K562 (cell line): Measurements from ENCODE around the gene SLC12A9. TPM values are rescaled to one million over a fixed set of nuclear protein-coding genes. Genes with fewer than 3 reads are reported as not detected.

Source experiments
- BRD9 ChIP-seq: fragments of 450-650 bp; IDR thresholded peaks from 2 replicates; pipeline ENCODE4 v1.6.1; 2018; ENCODE audit warnings: low read depth; ENCODE audit not compliant: partially characterized antibody
- HDAC2 ChIP-seq: fragments of 450-650 bp; IDR thresholded peaks from 2 replicates; pipeline ENCODE4 v1.6.1; 2016; ENCODE audit warnings: mild to moderate bottlenecking
- MCM3 ChIP-seq: fragments of 450-650 bp; IDR thresholded peaks from 2 replicates; pipeline ENCODE4 v1.6.1; 2016
- NCOA4 ChIP-seq: fragments of 450-650 bp; IDR thresholded peaks from 2 replicates; pipeline ENCODE4 v1.6.1; 2018; ENCODE audit warnings: mild to moderate bottlenecking; ENCODE audit not compliant: partially characterized antibody
- NCOR1 ChIP-seq: fragments of 450-650 bp; IDR thresholded peaks from 2 replicates; pipeline ENCODE4 v1.6.1; 2016; ENCODE audit warnings: mild to moderate bottlenecking, moderate library complexity
- NFIC ChIP-seq: fragments of 450-650 bp; IDR thresholded peaks from 2 replicates; pipeline ENCODE4 v1.6.1; 2017; ENCODE audit warnings: mild to moderate bottlenecking, inconsistent platforms
- OTX1 ChIP-seq: fragments of 450-650 bp; formaldehyde crosslinking; IDR thresholded peaks from 2 replicates; pipeline ENCODE4 v1.4.0; 2022; ENCODE audit warnings: mild to moderate bottlenecking
- RFX5 ChIP-seq: IDR thresholded peaks from 2 replicates; pipeline ENCODE4 v1.6.1; 2011; ENCODE audit warnings: low read depth, mild to moderate bottlenecking, improper control_type of control experiment, low read length
- SPI1 ChIP-seq: IDR thresholded peaks from 2 replicates; pipeline ENCODE4 v1.6.1; 2011; ENCODE audit warnings: low read depth, low read length, control low read depth, borderline replicate concordance
- YY1 ChIP-seq, 3 experiments: IDR thresholded peaks; 2 replicates each; pipeline ENCODE4 v1.6.1; 2011; ENCODE audit warnings: low read length in 2 of 3, mild to moderate bottlenecking in 2 of 3, moderate library complexity in 2 of 3, borderline replicate concordance in 1 of 3, control low read depth in 1 of 3, low read depth in 1 of 3; ENCODE audit not compliant: insufficient read depth in 3 of 3, insufficient replicate concordance in 2 of 3, control insufficient read depth in 1 of 3, insufficient read length in 1 of 3; ENCODE audit errors: extremely low read depth in 1 of 3
- polyA plus RNA-seq, 8 experiments: library from polyadenylated mRNA; depleted of rRNA in 4 of 8; stranded (reverse) in 5 of 8; unstranded in 3 of 8; fragments of >200 nt; fragmentation: Nextera tagmentation in 2 of 8; fragmentation: Illumina TruSeq in 1 of 8; extraction: Ambion mirVana in 2 of 8; extraction: Trizol in 1 of 8; gene quantifications; 2 replicates each; pipeline versions ENCODE4 v1.2.1 to v1.2.3, GENCODE V29; 2011 to 2014; ENCODE audit warnings: inconsistent platforms in 1 of 8, missing spikeins in 1 of 8
- total RNA-seq, 7 experiments: library from RNA; depleted of rRNA in 6 of 7; stranded (reverse); fragments of >200 nt in 6 of 7; fragmentation: Illumina TruSeq in 2 of 7; extraction: Trizol in 2 of 7; gene quantifications; 2 replicates each; pipeline versions ENCODE4 v1.2.1 to v1.2.3, GENCODE V29; 2011 to 2021; ENCODE audit warnings: low replicate concordance in 1 of 7
- TF ChIP-seq, protein P1 (sequence below): fragments of 200-600 bp; sonication (generic); IDR thresholded peaks from one replicate; pipeline ENCODE4 v1.6.1; 2012; ENCODE audit warnings: mild to moderate bottlenecking, low read depth, low read length, inconsistent platforms
- TF ChIP-seq, protein P2 (sequence below): fragments of 250-450 bp; sonication (Bioruptor Pico); IDR thresholded peaks from 2 replicates; pipeline ENCODE4 v1.9.0; 2021; ENCODE audit warnings: mild to moderate bottlenecking, inconsistent platforms

SLC12A9 gene
- total and polyA plus RNA-seq, 9 of the 15 experiments (the other 6 are each of a cell fraction or from before 2014, with no cell fraction given) = 0.06 to 20.2 (median 10.7) TPM

DNA sequence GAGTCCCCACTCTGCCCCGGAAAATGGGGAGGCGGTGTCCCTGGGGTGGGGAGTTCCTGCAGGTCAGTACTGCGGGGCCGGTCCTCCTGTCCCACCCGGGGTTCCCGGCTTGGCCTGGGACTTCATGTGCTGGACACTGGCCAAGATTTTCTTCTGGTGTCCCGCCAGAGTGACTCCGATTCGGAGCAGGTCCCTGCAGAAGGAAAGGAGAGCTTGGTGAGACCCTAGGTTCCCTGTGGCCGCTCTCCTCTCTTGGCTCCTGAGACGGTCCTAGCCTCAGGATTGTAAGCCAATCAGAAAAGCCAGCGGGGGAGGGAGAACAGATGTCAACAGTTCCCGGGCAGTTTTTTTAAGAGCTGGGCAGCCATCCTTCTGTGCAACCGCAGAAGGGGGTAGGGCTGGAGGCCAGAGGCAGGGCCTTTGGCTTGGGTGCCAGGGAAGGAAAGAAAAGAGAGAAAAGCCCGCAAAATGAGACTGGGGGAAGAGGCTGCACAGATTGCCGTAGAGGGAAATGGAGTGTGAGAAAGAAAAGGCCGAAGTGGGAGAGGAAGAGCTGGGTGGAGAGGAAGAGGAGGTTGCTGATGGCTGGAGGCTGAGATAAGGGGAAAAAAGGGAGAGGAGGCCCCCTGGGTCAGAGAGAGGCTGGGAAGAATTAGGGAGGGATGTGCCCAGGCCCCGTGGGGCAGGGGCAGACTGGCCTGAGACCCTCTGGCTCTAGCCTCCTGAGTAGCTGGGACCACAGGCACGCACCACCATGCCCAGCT is 48.9 kb upstream of the SLC12A9 start (continued):
- TF ChIP-seq, protein P1, sequence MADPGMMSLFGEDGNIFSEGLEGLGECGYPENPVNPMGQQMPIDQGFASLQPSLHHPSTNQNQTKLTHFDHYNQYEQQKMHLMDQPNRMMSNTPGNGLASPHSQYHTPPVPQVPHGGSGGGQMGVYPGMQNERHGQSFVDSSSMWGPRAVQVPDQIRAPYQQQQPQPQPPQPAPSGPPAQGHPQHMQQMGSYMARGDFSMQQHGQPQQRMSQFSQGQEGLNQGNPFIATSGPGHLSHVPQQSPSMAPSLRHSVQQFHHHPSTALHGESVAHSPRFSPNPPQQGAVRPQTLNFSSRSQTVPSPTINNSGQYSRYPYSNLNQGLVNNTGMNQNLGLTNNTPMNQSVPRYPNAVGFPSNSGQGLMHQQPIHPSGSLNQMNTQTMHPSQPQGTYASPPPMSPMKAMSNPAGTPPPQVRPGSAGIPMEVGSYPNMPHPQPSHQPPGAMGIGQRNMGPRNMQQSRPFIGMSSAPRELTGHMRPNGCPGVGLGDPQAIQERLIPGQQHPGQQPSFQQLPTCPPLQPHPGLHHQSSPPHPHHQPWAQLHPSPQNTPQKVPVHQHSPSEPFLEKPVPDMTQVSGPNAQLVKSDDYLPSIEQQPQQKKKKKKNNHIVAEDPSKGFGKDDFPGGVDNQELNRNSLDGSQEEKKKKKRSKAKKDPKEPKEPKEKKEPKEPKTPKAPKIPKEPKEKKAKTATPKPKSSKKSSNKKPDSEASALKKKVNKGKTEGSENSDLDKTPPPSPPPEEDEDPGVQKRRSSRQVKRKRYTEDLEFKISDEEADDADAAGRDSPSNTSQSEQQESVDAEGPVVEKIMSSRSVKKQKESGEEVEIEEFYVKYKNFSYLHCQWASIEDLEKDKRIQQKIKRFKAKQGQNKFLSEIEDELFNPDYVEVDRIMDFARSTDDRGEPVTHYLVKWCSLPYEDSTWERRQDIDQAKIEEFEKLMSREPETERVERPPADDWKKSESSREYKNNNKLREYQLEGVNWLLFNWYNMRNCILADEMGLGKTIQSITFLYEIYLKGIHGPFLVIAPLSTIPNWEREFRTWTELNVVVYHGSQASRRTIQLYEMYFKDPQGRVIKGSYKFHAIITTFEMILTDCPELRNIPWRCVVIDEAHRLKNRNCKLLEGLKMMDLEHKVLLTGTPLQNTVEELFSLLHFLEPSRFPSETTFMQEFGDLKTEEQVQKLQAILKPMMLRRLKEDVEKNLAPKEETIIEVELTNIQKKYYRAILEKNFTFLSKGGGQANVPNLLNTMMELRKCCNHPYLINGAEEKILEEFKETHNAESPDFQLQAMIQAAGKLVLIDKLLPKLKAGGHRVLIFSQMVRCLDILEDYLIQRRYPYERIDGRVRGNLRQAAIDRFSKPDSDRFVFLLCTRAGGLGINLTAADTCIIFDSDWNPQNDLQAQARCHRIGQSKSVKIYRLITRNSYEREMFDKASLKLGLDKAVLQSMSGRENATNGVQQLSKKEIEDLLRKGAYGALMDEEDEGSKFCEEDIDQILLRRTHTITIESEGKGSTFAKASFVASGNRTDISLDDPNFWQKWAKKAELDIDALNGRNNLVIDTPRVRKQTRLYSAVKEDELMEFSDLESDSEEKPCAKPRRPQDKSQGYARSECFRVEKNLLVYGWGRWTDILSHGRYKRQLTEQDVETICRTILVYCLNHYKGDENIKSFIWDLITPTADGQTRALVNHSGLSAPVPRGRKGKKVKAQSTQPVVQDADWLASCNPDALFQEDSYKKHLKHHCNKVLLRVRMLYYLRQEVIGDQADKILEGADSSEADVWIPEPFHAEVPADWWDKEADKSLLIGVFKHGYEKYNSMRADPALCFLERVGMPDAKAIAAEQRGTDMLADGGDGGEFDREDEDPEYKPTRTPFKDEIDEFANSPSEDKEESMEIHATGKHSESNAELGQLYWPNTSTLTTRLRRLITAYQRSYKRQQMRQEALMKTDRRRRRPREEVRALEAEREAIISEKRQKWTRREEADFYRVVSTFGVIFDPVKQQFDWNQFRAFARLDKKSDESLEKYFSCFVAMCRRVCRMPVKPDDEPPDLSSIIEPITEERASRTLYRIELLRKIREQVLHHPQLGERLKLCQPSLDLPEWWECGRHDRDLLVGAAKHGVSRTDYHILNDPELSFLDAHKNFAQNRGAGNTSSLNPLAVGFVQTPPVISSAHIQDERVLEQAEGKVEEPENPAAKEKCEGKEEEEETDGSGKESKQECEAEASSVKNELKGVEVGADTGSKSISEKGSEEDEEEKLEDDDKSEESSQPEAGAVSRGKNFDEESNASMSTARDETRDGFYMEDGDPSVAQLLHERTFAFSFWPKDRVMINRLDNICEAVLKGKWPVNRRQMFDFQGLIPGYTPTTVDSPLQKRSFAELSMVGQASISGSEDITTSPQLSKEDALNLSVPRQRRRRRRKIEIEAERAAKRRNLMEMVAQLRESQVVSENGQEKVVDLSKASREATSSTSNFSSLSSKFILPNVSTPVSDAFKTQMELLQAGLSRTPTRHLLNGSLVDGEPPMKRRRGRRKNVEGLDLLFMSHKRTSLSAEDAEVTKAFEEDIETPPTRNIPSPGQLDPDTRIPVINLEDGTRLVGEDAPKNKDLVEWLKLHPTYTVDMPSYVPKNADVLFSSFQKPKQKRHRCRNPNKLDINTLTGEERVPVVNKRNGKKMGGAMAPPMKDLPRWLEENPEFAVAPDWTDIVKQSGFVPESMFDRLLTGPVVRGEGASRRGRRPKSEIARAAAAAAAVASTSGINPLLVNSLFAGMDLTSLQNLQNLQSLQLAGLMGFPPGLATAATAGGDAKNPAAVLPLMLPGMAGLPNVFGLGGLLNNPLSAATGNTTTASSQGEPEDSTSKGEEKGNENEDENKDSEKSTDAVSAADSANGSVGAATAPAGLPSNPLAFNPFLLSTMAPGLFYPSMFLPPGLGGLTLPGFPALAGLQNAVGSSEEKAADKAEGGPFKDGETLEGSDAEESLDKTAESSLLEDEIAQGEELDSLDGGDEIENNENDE = no peak
- TF ChIP-seq SPI1 (peak; percentile 46; the same call in 1 of the 2 replicates), NFIC (peak; percentile 84), HDAC2 (peak; percentile 78; the same call in 1 of the 2 replicates), RFX5 (peak; percentile 97), NCOR1 (peak; percentile 53), MCM3 (no peak), BRD9 (peak; percentile 23), OTX1 (CRISPR knock-in tag) (peak; percentile 20; the same call in 1 of the 2 replicates), NCOA4 (no peak), YY1 (IDR thresholded peaks at IDR 0.05; ENCODE audit: borderline replicate concordance in 1 of 3, control insufficient read depth in 1 of 3, extremely low read depth in 1 of 3, insufficient read depth in 3 of 3, insufficient read length in 1 of 3, insufficient replicate concordance in 2 of 3, low read depth in 1 of 3, low read length in 2 of 3) (peak in 2 of 3 experiments; percentile 21)
- TF ChIP-seq, protein P2, sequence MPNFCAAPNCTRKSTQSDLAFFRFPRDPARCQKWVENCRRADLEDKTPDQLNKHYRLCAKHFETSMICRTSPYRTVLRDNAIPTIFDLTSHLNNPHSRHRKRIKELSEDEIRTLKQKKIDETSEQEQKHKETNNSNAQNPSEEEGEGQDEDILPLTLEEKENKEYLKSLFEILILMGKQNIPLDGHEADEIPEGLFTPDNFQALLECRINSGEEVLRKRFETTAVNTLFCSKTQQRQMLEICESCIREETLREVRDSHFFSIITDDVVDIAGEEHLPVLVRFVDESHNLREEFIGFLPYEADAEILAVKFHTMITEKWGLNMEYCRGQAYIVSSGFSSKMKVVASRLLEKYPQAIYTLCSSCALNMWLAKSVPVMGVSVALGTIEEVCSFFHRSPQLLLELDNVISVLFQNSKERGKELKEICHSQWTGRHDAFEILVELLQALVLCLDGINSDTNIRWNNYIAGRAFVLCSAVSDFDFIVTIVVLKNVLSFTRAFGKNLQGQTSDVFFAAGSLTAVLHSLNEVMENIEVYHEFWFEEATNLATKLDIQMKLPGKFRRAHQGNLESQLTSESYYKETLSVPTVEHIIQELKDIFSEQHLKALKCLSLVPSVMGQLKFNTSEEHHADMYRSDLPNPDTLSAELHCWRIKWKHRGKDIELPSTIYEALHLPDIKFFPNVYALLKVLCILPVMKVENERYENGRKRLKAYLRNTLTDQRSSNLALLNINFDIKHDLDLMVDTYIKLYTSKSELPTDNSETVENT (CRISPR knock-in tag) = no peak
